Left renal pelvis (tissue), 4 donors: ENCODE results near the gene CPT1C. TPM values are rescaled to one million over a fixed set of nuclear protein-coding genes. Genes with fewer than 3 reads are reported as not detected.

Source experiments
- DNase-seq, 4 donors: peaks; one replicate each; pipeline ENCODE4 v3.0.0-alpha.2; 2013; ENCODE audit warnings: low read depth in 4 of 4, low spot score in 3 of 4
- polyA plus RNA-seq, 4 donors: library from polyadenylated mRNA; unstranded; fragments of 120-200 nt; gene quantifications; one replicate each; pipeline ENCODE4 v1.2.1, GENCODE V29; 2013; ENCODE audit not compliant: insufficient read length in 4 of 4

CPT1C gene
- polyA plus RNA-seq, 4 donors, result 10.9 to 22.8 (median 16.1) TPM

DNA sequence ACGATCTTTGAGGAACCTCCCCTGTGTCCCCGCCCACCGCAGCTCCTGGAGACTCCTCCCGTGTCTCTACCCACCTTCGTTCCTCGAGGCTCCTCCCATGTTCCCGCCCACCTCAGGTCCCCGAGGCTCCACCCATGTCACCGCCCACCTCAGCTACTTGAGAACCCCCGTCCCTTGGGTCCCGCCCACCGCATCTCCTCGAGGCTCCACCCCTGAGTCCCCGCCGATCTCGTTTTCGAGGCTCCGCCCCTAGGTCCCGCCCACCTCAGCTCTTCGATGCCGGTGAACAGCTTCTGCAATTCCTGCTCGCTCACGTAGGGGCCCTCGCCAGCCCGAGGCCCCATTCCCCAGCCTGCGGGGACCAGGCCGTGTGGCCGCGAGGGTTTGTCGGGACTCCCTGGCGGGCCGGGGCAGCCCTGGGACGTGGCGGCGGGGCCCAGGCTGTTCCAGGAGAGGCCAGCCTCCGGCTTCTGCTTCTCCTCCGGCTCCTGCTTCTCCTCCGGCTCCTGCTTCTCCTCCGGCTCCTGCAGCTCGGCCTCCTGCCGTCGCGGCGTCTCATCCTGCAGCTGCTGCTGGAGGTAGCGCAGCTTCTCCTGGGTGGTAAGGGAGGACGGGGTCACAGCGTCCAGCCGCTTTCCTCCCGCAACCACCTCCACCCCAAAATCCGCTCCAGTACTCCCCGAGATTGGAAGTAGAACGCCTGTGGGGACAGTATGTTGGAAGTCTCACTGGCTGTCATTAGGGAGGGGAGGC is 55.5 kb downstream of the CPT1C start:
- no peak for DNase-seq

DNA sequence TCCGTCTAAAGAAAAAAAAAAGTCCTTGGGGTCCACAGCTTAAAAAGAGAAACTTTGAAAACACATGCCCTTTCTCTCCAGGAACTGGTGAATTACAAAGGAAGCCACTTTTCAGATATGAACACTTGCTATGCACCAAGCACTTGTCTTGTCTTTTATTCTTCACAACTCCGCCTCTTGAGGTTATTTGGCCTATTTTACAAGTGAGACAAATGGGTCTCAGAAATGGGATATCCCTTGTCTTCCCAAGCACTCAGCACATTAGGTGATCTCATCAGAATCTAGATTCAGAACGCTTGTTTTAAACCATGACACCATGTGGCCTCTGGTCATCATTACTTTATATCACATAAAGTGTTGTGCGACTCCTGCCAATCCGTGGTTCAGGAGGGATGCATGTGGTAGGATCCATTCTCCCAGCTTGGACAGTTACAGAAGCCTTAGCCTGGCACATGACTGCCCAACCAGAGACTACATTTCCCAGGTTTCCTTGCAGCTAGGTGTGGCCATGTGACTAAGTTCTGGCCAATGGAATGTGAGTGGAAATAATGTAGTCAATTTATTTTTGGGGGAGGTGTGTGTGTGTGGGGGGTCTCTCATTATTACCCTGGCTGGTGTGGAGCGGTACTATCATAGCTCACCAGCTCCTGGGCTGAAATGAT is 58.3 kb downstream of the CPT1C start:
- DNase-seq, result no peak

DNA sequence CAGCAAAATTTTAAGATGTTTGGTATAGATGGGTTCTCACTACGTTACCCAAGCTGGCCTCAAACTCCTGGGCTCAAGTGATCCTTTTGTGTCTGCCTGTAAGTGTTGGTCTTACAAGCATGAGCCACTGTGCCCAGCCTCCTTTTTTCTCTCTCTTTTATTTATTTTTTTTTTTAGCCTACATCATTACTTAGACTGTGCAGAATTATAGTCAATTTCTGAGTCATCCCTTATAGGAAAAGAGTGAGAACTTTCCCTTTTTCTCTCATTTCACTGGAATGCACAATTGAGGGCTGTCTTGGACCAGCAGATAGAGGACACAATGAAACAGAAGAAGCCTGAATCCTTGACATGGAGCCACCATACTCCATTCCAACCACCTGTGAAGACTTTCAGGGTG is 58.9 kb downstream of the CPT1C start:
- no peak for DNase-seq

DNA sequence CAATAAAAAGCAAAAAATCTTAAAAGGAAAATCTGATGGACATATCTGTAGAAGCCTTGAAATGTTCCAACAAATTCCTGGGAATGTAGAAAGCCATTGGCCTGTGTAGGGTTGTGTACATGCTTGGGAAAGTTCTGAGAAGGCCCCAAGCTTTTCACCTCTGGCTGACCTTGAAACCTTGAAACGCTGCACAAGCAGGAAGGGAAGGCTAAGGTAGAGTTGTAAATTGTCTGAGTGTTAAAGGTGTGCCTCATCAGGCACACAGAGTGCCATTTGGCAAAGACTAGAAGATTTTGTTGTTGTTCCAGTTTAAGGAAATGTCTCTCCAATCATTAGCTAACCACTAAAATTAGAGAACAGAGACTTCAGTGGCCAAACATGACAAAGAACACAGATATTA is 61.8 kb downstream of the CPT1C start:
- no peak for DNase-seq

DNA sequence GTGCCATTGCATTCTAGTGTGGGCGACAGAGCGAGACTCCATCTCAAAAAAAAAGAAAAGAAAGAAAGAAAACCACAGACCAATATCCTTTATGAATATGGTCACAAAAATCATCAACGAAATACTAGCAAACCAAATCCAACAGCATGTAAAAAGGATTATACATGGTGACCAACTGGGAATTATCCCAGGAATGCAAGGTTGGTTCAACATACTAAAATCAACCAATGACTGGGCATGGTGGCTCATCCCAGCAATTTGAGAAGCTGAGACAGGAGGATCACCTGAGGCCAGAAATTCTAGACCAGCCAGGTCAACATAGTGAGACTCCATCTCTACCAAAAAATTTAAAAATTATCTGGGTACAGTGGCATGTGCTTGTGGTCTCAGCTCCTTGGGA is 65.0 kb downstream of the CPT1C start:
- DNase-seq, result no peak

DNA sequence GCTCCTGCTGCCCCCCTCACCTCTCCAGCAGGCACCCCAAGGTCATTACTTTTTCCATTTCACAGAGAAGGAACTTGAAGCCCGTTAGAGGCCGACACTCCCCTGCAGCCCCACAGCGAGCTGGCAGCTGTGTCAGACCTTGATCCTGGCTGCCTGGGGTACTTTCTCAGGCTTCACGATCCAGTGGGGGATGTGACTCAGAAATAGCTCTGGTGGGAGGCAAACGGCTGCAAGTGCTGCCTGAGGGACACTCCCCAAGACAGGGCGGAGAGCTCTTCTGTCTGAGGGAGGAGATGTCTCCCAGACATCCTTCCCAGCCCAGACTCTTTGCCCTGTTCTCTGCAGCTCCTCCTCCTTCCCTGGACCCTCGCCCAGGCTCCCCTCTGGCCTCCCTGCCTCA is 67.4 kb downstream of the CPT1C start:
- DNase-seq, result no peak

DNA sequence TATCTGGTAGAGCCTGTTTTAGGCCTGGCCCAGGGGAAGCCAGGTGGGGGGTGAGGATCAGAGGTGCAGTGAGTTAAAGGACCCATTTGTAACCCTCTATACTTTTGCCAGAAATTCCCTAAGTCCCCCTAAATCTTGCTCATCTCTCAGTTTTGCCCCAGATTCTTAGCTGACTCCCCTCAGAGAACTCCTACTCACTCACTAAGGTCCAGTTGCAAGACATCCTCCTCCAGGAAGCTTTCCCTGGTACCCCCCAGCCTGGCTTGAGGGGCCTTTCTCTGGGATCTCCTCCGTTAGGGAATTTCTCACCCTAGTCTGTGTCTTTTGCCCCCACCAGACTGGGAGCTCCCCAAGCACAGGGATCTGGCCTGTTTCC is 70.3 kb downstream of the CPT1C start:
- DNase-seq, result no peak

DNA sequence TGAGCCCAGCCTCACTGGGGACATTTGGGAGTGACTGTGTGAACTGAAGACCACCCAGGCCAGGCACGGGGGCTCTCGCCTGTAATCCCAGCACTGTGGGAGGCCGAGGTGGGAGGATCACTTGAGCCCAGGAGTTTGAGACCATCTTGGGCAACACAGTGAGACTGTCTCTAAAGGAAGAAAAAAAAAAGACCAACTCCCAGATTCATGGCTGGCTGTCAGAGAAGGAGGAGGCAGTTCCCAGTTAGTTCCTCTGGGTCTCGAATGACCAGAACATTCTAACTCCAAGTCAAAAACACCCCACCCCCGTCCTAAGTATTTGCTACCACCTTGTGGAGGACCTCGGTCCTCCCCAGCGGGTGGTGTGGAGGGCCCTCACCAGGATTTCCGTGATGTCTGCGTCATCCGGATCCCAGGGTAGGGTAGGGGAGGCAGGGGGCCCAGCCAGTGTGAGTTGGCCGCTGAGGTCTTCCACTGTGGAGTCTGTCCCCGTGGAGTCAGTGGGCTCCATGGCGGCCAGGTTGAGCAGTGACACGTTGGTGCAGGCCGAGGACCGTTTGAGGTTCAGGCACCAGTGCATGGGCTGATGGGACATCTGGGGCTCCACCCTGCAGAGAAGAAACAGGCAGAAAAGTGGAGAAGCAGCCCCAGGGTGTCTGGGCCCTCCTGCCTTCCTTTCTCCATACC is 70.9 kb downstream of the CPT1C start:
- no peak for DNase-seq

DNA sequence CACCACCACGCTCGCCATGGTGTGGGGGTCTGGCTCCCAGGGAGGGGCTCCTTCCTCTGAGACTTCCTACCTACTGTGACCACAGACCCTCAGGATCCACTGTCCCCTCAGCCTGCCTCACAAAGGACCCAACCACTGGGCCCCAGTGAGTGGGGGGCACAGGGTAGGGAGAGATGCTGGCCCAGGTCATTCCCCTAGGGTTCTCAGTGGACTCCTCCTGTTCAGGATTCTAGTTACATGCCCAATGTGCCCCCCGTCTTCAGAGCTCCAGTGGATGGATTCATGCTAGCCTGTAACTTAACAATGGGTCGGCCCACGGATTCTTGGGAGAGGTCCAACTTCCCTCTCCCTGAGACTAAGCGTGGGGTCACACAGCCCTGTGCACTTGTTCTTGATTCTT is 72.3 kb downstream of the CPT1C start, which contains the start of gene TSKS:
TSKS (minus strand) TSS at position 77 of the 400 bp plus-strand sequence; CDS start at position 18, 59 bp downstream.
- no peak for DNase-seq

Other genes with a start within 250 kb of the CPT1C start
- gene SLC17A7, start 249.6 kb upstream of the CPT1C start, polyA plus RNA-seq, result 1 to 10 TPM in 1 of 4 donors, under 1 TPM in 3; 0.29 to 3.2 (median 0.56) TPM
- 100 to 1,000 TPM in 1 of 4 donors, 10 to 100 TPM in 3; 52.5 to 104 (median 82.3) TPM for gene PIH1D1, start 239.3 kb upstream of the CPT1C start, polyA plus RNA-seq
- 10 to 100 TPM; 12.2 to 32.1 (median 16.4) TPM for gene ALDH16A1, start 237.9 kb upstream of the CPT1C start, polyA plus RNA-seq
- gene FLT3LG, start 216.9 kb upstream of the CPT1C start, polyA plus RNA-seq, result 1 to 10 TPM; 2.8 to 6.7 (median 4.5) TPM
- 1,000 to 10,000 TPM; 2,432 to 3,072 (median 2,712) TPM for gene RPL13A, start 203.5 kb upstream of the CPT1C start, polyA plus RNA-seq
- 1,000 to 10,000 TPM; 2,592 to 2,856 (median 2,752) TPM for gene RPS11, start 194.7 kb upstream of the CPT1C start, polyA plus RNA-seq
- gene FCGRT, start 178.5 kb upstream of the CPT1C start, polyA plus RNA-seq, result 100 to 1,000 TPM; 214 to 302 (median 275) TPM
- gene RCN3, start 163.1 kb upstream of the CPT1C start, polyA plus RNA-seq, result 100 to 1,000 TPM in 1 of 4 donors, 10 to 100 TPM in 3; 18.1 to 107 (median 23.4) TPM
- gene NOSIP, start 110.6 kb upstream of the CPT1C start, polyA plus RNA-seq, result 10 to 100 TPM; 46.1 to 75.0 (median 57.6) TPM
- 1 to 10 TPM in 3 of 4 donors, under 1 TPM in 1; 0.52 to 7.5 (median 6.4) TPM for gene PRRG2, start 109.8 kb upstream of the CPT1C start, polyA plus RNA-seq
- gene PRR12, start 99.9 kb upstream of the CPT1C start, polyA plus RNA-seq, result 10 to 100 TPM; 15.4 to 31.1 (median 20.3) TPM
- gene RRAS, start 51.0 kb upstream of the CPT1C start, polyA plus RNA-seq, result 10 to 100 TPM; 20.1 to 49.9 (median 26.6) TPM
- gene SCAF1, start 48.9 kb upstream of the CPT1C start, polyA plus RNA-seq, result 10 to 100 TPM; 28.7 to 45.5 (median 31.3) TPM
- 10 to 100 TPM; 39.3 to 84.9 (median 47.1) TPM for gene IRF3, start 25.3 kb upstream of the CPT1C start, polyA plus RNA-seq
- gene BCL2L12, start 25.2 kb upstream of the CPT1C start, polyA plus RNA-seq, result 10 to 100 TPM; 20.6 to 36.1 (median 22.4) TPM
- gene PRMT1, start 13.8 kb upstream of the CPT1C start, polyA plus RNA-seq, result 100 to 1,000 TPM; 161 to 255 (median 205) TPM
- gene ADM5, start 1.5 kb upstream of the CPT1C start, polyA plus RNA-seq, result 1 to 10 TPM in 2 of 4 donors, under 1 TPM in 2; 0.74 to 2.1 (median 1.1) TPM
- under 1 TPM in 3 of 4 donors, not detected in 1; 0.08 to 0.48 (median 0.09) TPM for gene TSKS, start 72.2 kb downstream of the CPT1C start, polyA plus RNA-seq
- gene AP2A1, start 75.9 kb downstream of the CPT1C start, polyA plus RNA-seq, result 10 to 100 TPM; 45.5 to 74.1 (median 62.0) TPM
- 10 to 100 TPM; 20.9 to 43.3 (median 35.5) TPM for gene FUZ, start 122.2 kb downstream of the CPT1C start, polyA plus RNA-seq
- 10 to 100 TPM; 43.9 to 76.8 (median 64.9) TPM for gene MED25, start 127.2 kb downstream of the CPT1C start, polyA plus RNA-seq
- gene PTOV1, start 160.0 kb downstream of the CPT1C start, polyA plus RNA-seq, result 100 to 1,000 TPM; 218 to 399 (median 268) TPM
- 10 to 100 TPM; 35.5 to 97.3 (median 48.8) TPM for gene PNKP, start 176.5 kb downstream of the CPT1C start, polyA plus RNA-seq
- 10 to 100 TPM; 27.3 to 46.8 (median 32.0) TPM for gene AKT1S1, start 186.2 kb downstream of the CPT1C start, polyA plus RNA-seq
- 10 to 100 TPM; 35.2 to 64.9 (median 43.0) TPM for gene TBC1D17, start 186.6 kb downstream of the CPT1C start, polyA plus RNA-seq
- 1 to 10 TPM; 1.4 to 3.4 (median 2.0) TPM for gene IL4I1, start 205.8 kb downstream of the CPT1C start, polyA plus RNA-seq
- 10 to 100 TPM; 17.8 to 26.2 (median 20.8) TPM for gene ATF5, start 238.1 kb downstream of the CPT1C start, polyA plus RNA-seq
- 10 to 100 TPM; 59.6 to 72.0 (median 61.1) TPM for gene NUP62, start 238.4 kb downstream of the CPT1C start, polyA plus RNA-seq